GM19043 (cell line): ENCODE data around the gene ALDH18A1.
"Not testable (repeated sequence)": the region's sequence is repeated elsewhere in the genome, so short reads cannot be mapped to it uniquely, and the experiment has no call there.

ENCODE experiments used
- ATAC-seq: cut with Tn5 transposase; IDR thresholded peaks from one replicate; pipeline ENCODE4 v1.9.1; 2021; ENCODE audit warnings: low read depth; ENCODE audit not compliant: unreplicated experiment

ALDH18A1 gene

DNA sequence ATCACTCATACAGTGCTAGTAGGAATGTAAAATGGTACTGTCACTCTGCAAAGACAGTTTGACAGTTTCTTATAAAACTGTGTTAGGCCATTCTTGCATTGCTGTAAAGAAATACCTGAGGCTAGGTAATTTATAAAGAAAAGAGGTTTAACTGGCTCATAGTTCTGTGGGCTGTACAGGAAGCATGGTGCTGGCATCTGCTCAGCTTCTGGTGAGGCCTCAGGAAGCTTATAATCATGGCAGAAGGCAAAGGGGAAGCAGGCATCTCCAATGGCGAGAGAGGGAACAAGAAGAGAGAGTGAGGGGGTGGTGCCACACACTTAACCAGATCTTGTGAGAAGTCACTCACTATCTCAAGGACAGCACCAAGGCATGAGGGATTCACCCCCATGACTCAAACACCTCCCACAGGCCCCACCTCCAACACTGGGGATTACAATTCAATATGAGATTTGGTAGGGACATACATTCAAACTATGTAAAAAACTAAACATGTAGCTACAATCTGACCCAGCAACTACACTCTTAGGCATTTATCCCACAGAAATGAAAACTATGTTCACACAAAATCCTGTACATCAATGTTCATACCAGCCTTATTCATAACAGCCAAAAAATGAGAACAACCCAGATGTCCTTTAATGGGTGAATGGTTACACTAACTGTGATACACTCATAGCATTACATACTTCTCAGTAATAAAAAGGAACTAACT is 5.0 kb downstream of the ALDH18A1 start:
- no peak for ATAC-seq

DNA sequence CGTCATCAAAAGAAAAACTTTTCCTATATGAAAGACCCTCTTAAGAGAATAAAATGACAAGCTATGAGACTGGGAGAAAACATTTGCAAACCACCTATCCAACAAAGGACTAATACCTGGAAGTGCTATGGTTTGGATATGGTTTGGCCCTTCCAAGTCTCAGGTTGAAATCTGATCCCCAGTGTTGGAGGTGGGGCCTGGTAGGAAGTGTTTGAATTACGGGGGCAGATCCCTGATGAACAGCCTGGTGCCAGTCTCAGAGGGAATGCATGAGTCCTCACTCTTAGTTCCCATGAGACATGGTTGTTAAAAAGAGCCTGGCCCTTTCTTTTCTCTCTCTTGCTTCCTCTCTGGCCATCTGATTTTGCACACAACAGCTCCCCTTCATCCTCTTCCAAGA is 6.3 kb downstream of the ALDH18A1 start:
- no peak for ATAC-seq

DNA sequence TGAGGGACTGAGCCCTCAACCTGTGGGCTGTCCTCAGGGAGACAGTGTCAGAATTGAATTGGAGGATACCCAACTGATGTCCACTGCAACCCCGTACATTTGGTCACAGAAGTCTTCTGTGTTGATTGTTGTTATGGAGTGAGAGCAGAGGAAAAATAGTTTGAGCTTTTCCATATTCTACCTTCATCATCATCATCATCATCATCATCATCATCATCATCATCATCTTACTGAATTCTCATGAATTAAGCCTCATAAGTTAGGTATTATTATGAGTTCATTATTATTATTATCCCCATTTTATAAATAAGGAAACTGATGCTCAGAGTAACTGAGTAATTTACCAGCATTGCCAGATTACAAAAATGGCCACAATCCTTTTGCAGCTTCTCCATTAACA is 8.4 kb downstream of the ALDH18A1 start:
- no peak for ATAC-seq

DNA sequence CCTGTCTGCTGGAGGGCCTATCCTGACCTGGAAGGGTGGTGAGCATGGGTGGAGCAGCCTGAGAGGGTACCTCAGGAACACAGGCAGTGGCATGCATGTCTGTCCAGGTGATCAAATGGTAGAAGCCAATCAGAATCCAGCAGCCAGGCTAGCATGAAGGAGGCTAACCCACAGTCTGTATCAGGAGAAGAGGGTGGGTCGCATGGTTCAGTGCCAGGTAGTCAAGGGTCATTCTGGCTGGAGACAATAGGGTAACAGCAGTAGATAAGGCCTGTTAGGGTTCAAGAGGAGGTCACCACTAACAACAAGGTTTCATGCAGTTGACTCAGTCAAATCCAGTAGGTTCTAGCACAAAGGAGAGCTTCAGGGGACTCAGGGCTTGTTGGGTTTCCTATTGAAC is 10.4 kb downstream of the ALDH18A1 start:
- ATAC-seq = no peak

DNA sequence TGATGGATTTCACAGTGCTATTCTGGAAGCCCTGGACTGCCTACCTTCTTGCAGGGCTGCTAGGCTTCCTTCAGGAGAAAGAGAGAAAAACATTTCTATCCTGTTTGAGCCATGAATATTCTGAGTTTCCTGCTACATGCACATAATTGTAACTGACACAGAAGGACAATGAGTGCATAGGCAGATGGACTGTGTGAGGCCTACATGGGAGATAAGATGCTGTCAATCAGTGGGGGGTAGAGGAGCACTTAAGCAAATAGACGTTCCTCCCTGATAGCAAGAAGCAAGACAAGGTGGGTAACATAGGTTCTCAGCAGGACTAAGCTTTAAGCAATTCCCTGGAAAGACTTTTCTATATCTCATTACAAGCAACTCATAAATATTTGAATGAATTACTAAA is 11.6 kb downstream of the ALDH18A1 start:
- ATAC-seq = no peak

DNA sequence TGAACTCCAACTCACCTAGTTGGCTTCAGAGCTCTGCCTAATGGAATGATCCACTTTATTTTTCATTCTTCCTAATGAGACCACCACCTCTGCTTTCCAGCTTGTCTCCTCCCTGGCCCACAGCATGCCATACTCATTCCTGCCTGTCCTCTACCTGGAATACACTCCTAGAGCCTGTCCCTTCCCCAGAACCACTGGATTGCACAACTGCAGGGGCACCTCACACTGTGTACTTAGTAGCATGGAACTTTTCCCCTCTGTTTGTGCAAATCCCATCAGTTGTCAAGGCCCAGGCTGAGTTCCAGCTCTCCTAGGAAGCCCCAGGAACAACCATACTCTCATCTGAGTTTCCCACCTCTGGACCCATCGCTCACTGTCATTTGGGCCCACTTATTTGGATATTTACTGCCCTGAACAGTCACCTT is 15.6 kb downstream of the ALDH18A1 start:
- no peak for ATAC-seq

DNA sequence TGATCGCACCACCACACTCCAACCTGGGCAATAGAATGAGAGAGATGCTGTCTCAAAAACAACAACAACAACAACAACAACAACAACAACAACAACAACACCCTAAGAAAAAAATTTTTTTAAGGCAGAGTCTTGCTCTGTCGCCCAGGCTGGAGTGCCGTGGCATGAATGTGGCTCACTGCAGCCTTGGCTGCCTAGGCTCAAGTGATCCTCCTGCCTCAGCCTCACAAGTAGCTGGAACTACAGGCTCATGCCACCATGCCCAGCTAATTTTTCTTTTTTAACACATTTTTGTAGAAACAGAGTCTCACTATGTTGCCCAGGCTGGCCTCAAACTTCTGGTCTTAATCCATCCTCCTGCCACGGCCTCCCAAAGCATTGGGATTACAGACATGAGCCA is 18.6 kb downstream of the ALDH18A1 start:
- ATAC-seq = no peak

DNA sequence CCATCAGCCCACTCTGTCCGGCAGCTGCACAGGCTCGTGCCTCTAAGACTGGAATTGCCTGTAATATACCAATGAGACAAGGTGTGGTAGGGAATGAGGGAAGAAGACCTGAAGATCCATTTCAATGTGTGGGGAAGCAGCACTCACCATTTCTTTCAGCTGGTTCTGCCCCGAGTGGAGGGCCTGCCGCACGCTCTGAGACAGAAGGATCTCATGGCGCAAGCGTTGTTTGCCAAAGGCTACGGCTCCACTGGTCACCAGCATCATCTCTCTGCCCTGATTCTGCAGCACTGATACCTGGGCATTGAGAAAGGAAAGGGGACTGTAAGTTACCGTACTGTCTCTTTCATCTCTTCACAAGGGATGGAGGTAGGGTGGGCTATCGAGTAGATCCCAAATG is 19.4 kb downstream of the ALDH18A1 start:
- no peak for ATAC-seq

DNA sequence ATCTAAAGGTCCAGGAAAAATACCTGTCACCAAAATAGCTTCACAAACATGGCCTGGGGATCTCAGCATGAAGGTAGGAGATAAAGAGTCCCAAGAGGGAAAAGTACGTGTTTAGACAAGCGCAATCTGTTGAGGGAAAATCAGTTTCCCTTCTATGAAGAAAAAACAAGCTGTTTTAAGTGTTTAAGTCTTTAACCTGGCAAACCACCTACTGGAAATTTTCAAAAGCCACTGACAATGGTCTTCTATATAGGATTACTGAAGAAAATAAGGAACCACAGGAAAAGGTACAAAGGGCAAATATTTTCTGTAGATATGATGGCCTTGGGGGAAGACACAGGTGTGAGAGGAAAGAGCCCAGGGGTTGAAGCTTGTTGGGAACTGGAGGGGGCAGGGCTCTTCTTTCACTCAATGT is 21.2 kb downstream of the ALDH18A1 start:
- no peak for ATAC-seq

DNA sequence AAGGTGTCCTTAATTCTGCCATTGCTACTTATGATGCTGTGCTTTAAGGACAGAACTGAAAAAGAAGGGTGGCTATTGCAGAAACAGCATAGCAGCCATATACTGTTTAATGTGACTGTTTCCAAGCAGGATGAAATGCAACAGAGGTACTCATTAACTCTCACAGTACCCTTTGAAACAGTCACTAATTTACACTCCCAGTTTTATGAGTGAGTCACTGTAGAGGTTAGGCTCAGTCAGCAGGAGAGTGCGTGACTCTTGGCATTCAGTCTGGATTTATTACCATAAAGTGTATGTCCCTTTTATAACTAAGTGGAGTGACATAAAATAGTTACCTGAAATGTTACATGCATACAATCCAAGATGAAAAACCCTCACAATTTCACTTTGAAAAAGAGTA is 27.7 kb downstream of the ALDH18A1 start:
- no peak for ATAC-seq

DNA sequence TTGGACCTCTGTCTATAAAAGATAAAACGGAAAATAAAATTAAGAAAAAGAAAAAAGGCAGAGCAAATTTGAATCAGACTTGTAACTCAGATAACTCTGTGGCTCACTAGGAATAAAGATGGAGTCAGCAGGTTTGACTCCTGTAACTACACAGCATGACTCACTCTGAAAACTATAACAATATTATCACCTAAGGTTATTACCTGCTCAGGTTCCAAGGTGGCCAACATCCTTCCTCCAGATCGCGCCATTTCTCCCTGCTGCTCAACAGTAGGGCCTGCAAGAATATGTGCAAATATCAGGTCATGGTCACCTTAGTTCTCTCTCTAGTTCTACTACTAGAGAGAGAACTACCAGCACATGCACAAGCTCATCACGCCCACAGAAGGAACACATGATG is 30.0 kb downstream of the ALDH18A1 start:
- ATAC-seq = no peak

DNA sequence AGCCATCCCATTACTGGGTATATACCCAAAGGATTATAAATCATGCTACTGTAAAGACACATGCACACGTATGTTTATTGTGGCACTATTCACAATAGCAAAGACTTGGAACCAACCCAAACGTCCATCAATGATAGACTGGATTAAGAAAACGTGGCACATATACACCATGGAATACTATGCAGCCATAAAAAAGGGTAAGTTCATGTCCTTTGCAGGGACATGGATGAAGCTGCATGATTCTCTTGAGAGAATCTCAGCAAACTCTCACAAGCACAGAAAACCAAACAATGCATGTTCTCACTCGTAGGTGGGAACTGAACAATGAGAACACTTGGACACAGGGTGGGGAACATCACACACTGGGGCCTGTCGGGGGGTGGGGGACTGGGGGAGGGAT is 36.1 kb downstream of the ALDH18A1 start:
- ATAC-seq = not testable (repeated sequence)

DNA sequence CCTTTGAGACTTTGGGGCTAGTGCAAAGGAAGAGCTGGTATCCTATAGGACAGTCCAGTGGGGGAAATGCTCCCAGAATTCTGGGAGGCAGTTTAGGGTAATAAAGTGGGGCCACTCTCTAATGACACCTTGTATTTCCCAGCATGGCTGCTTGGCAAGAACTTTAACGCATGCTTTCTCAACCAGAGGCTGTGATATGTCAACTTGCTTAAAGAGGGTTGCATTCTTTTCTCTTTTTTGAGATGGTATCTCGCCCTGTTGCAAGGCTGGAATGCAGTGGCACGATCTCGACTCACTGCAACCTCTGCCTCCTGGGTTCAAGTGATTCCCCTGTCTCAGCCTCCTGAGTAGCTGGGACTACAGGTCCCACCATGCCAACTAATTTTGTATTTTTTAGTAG is 38.4 kb downstream of the ALDH18A1 start:
- no peak for ATAC-seq

DNA sequence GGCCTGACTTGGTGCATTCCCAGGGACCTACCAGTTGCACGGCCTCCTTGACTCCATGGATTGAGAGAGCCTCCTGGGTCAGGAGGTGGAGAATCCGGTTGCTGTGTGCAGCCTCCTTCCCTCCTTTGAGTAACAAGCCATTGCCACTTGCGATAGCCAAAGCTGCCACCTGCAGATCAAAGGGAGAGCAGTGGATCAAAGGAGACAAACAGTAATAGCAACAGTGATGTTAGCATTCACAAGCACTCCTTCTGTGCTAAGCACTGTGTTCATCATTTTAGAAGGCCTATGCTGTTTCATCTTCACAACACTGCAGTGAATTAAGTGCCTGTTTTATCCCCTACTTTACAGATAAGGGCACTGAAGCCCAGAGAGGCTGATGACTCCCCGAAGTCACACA is 40.1 kb downstream of the ALDH18A1 start:
- no peak for ATAC-seq

DNA sequence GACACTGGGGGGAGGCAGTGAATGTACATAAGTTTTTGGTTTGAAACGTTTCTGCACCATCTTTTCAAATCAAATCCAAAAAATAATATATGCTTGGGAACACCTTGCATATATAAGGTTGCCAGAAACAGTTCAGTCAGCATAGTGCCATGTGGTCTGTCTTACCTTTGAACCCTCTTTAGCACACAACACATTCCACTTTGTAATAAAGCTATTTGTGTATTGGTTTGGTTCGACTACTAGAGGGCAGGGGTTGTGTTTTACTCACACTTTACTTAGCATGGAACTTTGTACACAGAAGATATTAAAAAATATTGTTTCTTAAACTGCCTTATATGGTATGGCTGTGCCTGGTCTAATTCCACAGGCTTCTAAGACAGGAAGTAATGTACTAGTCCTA is 43.2 kb downstream of the ALDH18A1 start:
- ATAC-seq = no peak

DNA sequence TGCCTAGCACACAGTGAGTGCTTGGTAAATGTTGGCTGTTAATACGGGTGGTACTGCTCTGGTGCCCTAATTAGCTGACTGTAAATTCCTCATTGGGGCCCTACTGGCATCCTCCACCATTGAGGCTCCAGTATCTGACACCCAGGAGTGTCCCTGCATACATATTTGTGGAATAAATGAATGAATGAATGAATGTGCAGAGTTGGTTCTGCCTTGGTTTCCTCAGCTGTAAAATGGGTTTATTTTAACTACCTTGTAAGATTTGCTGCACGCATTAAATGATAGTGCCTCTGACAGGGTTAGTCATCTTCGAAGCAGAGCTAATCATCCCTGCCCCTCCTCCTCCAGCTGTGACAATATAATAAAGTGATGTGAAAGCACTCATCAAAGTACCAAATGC is 45.8 kb downstream of the ALDH18A1 start:
- no peak for ATAC-seq

DNA sequence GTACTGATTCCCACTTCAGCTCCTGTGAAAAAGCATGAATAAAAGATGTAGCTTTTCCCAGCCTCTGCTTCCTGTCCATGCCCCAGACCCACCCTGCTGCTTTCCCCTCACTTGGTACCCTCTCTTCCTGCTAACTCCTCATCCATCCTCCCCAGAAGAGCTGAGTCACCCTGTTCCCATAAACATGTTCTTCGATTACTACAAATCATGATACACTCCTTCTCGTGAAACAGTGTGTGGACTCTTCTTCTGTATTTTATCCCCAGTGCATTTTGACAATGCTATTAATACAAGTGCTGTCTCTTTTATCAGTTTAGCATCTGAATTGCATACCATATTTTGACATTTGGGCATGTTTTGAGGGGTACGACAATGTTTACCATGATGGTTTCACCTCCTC is 49.6 kb downstream of the ALDH18A1 start:
- no peak for ATAC-seq

DNA sequence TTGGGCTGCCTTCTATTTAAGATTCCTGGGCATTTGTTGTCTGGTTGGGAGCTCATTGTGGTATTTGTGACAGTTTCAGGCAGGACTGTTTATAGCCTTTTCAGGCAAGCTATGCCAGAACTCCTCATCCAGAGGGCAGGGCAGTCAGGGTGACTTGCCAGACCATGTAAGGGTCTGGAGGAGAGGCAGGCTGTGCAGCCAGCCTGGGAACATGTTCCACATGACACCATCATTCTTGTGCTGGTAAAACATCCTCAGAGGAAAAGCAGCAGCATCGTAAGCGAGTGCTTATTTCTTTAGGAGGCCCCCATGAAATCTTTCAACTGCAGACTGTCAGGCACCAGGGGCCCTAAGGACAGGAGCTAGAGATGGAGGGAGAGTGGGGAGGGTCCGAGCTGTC is 51.3 kb downstream of the ALDH18A1 start:
- no peak for ATAC-seq

DNA sequence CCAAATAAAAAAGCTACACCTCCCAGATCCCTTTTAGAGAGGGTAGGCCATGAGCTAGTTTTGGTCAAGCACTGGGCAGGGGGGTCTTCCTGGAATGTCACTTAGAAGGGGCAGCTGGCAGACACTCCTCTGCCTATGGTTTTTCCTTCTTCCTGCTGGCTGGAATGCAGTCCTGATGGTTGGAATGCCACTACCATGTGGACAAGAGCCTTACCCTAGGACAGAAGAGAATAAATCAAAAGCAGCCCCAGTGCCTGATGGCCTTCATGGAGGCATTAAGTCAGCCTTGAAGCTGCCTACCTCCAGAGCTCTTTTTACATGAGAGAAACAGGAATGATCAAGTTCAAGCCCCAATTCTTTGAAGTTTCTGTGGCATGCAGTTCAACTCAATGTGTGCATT is 51.9 kb downstream of the ALDH18A1 start:
- no peak for ATAC-seq

DNA sequence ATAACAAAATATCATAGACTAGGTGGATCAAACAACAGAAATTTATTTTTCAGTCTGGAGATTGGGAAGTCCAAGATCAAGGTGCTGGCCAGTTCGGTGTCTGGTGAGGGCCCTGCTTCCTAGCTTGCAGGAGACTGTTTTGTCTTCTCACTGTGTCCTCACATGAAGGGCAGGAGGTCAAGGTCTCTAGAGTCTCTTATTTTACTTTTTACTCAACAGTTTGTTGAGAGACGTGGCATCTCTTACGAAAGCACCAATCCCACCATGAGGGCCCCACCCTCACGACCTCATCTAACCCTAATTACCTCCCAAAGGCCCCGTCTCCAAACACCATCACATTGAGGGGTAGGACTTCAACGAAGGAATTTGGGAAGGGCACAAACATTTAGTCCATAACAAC is 54.1 kb downstream of the ALDH18A1 start:
- ATAC-seq = no peak

DNA sequence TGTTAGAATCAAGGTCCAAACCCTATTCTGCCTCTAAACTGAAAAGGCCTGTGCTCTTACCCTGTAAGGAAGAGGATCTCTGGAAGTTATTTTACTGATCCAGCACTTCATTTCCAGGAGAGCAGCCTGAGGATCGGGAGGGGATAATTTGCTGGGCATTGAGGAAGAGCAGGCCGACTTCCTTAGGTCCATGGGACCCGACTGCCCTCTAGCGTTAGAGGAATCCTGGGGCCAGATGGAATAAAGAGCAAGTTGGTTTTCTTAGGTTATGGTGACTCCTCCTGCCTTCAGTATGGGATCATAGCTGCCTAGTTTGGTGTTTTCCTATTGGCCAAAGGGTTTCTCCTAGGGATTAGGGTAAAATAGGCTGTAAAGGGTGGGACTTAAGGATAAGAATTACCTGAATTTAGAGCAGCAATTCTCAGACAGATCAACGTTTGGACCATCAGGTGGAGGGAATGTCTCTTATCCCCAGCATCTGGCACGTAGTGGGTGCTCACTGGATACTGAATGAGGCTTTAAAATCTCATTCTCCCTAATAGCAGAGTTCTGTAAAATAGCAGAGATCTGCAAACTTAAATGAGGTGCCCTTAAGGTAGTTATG is 55.3 kb downstream of the ALDH18A1 start:
- no peak for ATAC-seq

DNA sequence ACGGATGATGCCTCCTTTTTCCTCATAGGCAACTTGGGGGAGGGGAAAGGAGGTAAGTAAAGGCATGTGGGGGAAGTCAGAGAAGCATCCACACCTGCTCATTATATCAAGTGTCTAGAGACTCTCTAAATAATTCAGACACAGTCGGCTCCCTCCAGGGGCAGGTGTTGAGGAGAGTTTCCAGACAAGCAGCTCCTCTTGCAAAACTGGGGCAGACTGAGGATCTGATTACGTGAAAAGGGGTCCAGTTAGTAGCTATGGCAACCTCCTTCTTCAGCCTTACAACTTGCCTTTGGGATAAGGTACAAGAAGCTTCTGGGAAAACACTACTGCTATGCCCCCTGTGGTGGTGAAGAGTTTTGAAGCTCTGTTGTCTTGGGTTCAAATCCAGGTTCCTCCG is 56.4 kb downstream of the ALDH18A1 start:
- ATAC-seq = no peak

DNA sequence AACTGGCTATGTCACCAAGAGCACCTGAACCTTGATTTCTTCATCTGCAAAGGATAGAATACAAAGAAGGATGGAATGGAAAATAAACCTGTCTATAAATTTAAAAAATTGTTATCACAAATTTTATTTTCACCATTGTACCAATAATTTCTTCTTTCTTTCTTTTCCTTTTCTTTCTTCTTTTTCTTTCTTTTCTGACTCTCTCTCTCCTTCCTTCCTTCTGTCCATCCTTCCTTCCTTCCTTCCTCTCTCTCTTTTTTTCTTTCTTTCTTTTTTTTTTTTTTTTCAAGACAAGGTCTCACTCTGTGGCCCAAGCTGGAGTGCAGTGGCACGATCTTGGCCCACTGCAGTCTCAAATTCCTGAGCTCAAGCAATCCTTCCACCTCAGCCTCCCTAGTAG is 58.7 kb downstream of the ALDH18A1 start:
- no peak for ATAC-seq
